Choroid plexus epithelial cell (primary cell): Measurements from ENCODE around the gene JPH2.

Source experiments
- DNase-seq: peaks from one replicate; pipeline ENCODE4 v3.0.0-alpha.2; 2010; ENCODE audit warnings: low read depth
- H3K4me3 ChIP-seq: 2 replicates; pipeline ENCODE4 v1.5.1; 2011; ENCODE audit warnings: low read depth, mild to moderate bottlenecking, control low read depth, low read length, moderate library complexity
- TF ChIP-seq, protein P1 (sequence below): conservative IDR thresholded peaks from 2 replicates; pipeline ENCODE4 v1.5.1; 2011; ENCODE audit warnings: low read depth, mild to moderate bottlenecking, control low read depth, inconsistent platforms, low read length, moderate library complexity

Gene JPH2

DNA sequence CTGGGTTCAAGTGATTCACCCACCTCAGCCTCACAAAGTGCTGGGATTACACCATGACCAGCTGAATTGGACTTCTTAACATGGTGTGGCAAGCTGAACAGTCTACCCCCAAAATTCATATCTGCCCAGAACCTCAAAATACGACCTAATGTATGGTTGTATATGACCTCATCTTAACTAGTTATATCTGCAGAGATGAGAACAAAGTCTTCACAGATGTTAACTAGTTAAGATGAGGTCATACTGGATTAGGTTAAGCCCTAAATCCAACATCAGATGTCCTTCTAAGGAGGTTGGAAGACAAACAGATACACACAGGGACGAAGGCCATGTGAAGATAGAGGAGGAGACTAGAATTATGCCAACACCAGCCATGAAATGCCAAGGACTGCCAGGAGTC is 102.5 kb downstream of the JPH2 start:
- H3K4me3 ChIP-seq = no peak overlapping the region
- DNase-seq = no peak
- TF ChIP-seq, protein P1, sequence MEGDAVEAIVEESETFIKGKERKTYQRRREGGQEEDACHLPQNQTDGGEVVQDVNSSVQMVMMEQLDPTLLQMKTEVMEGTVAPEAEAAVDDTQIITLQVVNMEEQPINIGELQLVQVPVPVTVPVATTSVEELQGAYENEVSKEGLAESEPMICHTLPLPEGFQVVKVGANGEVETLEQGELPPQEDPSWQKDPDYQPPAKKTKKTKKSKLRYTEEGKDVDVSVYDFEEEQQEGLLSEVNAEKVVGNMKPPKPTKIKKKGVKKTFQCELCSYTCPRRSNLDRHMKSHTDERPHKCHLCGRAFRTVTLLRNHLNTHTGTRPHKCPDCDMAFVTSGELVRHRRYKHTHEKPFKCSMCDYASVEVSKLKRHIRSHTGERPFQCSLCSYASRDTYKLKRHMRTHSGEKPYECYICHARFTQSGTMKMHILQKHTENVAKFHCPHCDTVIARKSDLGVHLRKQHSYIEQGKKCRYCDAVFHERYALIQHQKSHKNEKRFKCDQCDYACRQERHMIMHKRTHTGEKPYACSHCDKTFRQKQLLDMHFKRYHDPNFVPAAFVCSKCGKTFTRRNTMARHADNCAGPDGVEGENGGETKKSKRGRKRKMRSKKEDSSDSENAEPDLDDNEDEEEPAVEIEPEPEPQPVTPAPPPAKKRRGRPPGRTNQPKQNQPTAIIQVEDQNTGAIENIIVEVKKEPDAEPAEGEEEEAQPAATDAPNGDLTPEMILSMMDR = no peak

DNA sequence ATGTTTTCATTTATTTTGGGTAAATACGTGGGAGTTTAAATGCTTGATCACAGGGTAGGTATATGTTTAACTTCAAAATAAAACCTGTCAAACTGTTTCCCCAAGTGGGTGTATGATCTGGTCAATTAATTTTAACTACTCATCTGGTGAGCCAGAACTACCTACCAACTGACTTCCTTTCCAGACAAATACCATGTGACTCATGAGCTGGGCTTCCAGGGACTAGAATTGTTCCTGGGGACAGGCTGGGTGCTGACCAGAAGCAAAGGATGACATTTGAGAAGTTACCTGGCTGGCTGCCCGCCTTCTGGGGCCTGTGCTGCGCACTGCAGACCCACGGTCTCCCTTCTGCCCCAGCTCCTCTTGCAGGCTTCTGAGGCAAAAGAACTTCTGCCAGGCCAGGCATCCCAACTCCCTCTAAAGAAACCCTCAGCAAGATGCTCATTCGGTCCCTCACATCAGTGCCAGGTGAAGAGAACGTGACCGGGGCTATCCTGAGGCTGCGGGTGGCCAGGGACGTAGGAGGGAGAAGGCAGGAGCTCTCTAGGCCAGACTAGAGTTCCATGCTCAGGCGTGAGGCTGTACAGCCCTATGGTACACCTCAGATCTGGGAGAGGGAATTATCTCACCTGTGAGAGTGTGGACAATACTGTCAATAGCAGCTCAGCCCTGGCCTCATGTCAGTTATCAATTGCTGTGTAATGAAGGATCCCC is 103.6 kb downstream of the JPH2 start:
- TF ChIP-seq, protein P1 = no peak
- peak; percentile 35 for DNase-seq
- no peak overlapping the region for H3K4me3 ChIP-seq

DNA sequence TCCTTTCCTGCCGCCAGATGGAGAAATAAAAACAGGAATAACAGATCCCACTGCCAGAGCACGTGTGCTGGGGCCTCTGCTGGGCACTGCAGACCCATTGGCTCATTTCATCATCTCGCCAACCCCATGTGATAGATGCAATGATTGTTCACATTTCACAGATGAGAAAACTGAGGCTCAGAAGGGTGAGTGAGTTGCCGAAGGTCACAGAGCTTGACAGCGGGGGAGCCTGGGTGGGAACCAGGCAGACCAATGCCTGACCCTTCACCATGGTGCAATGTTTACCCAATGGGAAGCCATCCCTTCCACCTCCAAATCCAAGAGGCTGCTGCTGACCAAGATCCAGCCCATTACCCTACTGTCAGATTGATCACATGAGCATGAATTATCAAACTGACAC is 105.1 kb downstream of the JPH2 start:
- no peak for DNase-seq
- TF ChIP-seq, protein P1 = no peak
- no peak overlapping the region for H3K4me3 ChIP-seq

DNA sequence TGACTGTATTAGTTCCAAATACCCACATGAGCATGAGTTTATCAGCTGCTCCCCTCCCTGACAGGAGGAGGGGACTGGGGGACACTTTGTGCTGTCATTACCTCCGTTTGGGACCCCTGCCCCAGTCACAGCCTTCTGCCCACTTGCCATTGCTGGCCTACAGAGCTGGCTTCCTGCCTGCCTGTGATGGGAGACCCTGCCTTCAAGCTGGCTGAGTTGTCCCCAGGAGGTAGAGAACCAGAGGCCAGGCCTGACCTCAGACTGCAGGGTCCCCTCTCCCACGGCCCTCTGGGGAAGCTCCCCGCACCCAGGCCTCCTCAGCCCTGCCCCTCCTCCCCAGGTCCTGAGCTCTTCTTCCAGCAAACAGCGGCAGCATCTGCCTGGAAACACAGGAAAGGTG is 105.5 kb downstream of the JPH2 start:
- TF ChIP-seq, protein P1 = no peak
- H3K4me3 ChIP-seq = no peak overlapping the region

DNA sequence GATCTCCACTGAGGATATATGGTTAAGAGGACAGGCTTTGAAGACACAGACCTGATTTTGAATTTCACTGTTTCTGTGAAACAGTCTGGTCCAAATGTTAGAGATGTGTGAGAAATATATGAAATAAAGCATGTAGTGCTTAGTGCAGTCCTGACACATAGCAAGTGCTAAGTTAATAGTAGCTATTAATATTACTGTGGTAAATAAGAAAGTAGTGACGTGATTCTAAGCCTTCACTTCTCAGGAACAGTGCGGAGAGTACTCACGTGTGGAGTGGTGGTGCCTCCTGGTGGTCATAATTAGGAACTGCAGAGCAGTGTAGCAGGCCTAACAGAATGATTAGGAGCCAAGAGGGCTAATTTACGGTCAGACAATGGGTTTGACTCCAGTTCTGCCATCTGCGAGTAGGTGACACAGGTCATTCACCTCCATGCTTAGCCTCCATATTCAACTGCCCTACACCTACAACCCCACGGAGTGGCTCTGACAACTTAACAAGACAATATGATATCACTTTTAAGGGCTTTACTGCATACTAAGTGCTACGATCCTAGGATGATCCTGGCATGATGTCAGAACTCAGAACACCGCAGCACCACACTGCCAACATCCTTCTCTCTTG is 106.2 kb downstream of the JPH2 start:
- H3K4me3 ChIP-seq = no peak overlapping the region
- DNase-seq = peak; percentile 89
- TF ChIP-seq, protein P1 = peak; percentile 99

More for the DNA sequence above, 105.5 kb downstream of the JPH2 start:
- DNase-seq = no peak

DNA sequence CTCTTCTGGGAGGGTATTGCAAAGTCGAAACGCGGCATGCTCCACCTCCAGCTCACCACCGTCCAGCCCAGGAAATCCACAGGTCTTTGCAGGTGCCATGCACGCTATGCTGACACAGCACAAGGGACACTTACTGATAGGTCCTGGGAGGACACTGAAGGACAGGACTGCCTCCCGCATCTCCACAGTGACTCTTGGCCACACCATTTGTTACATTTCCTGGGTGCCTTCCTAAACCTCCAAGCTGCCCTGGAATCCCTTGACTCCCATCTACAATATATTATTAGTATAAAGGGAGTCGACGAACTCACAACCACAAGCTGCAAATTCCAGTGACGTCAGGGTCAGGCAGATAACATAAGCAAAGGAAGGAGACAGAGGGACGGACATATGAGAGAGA is 106.9 kb downstream of the JPH2 start:
- TF ChIP-seq, protein P1 = no peak
- no peak overlapping the region for H3K4me3 ChIP-seq
- peak; percentile 56 for DNase-seq

DNA sequence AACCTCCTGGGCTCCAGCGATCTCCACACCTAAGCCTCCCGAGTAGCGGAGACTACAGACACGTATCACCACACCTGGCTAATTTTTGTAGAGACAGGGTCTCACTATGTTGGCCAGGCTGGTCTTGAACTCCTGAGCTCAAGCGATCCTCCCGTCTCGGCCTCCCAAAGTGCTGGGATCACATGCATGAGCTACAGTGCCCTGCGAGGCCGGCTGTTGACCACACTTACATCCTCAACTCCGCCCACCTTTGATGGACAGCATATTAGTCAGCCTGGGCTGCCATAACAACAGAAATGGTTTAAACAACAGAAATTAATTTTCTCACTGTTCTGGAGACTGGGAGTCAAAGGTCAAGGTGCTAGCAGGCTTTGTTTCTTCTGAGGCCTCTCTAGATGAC is 107.7 kb downstream of the JPH2 start:
- peak; percentile 32 for DNase-seq
- TF ChIP-seq, protein P1 = no peak
- H3K4me3 ChIP-seq = no peak overlapping the region
